UCSD-AML1 (cell line): ENCODE measurements around the gene VIPR1.

Experiments
- DNase-seq: peaks from one replicate; lab custom pipeline; 2025; ENCODE audit not compliant: unreplicated experiment; lab: John Stamatoyannopoulos, UW

VIPR1 gene

DNA sequence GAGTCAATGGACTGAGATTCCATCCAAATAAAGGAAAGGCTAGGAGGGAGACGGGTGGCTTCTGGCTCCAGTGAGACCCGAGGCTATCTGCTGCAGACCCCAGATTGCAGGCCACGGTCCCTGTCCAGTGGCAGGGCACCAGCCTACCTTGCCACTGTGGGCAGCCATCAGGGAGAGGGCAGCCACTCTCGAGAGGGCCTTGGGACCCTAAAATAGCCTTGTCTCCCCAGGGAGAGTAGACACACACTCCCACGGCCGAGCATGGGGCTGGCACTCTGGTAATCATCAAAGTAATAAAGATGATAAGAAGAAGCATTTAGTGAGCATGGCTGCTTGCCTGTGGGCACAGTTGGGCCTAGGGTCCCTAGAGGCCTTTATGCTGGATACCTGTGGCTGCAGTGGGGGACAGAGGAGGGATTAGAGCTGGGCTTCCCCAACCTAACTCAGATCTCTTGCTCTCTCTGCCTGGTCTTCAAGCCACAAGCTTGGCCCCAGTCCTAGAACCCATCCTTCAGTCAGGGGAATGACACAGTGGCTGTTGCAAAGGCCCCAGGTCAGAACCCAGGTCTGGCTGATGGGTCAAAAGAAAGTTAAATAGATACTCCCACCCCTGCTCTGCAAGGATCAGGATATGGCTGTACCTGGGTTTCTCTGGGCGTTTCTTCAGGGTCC lies 9.2 kb upstream of the VIPR1 start:
- DNase-seq = no peak

GRCh38 chr3:42493798-42494151 lies 8.7 kb upstream of the VIPR1 start:
- DNase-seq = no peak

- DNase-seq = no peak
Observed at GRCh38 chr3:42495393-42495792, 7.0 kb upstream of the VIPR1 start.

DNA sequence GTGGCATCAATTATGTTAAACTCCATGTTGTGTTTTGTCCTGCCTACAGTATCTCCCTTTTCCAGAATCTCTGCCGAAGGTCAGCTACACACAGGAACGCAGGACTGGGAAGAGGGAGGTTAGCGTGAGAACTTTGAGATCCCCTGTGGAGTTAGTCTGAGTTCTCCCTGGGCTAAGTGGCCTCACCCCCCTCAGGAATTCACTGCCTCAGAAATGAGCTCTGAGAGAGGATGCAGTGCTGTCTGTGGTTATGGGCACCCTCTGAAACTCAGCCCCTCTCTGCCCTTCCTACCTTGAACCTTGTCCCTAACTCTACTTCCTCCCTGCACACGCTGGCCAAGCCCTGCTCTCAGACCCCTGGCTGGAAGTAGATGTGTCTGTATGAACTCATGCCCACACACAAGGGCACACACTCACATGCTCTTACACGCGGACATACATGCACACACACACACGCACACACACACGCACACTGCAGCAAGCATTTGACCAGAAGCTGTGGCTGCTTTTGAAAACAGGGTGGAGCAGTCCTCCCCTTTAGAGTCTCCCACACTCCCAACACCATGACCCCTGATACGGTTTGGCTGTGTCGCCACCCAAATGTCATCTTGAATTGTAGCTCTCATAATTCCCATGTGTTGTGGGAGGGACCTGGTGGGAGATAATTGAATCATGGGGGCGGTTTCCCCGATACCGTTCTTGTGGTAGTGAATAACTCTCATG lies 5.3 kb upstream of the VIPR1 start:
- no peak for DNase-seq

- no peak for DNase-seq
Observed at GRCh38 chr3:42498034-42498433, 4.4 kb upstream of the VIPR1 start.

DNA sequence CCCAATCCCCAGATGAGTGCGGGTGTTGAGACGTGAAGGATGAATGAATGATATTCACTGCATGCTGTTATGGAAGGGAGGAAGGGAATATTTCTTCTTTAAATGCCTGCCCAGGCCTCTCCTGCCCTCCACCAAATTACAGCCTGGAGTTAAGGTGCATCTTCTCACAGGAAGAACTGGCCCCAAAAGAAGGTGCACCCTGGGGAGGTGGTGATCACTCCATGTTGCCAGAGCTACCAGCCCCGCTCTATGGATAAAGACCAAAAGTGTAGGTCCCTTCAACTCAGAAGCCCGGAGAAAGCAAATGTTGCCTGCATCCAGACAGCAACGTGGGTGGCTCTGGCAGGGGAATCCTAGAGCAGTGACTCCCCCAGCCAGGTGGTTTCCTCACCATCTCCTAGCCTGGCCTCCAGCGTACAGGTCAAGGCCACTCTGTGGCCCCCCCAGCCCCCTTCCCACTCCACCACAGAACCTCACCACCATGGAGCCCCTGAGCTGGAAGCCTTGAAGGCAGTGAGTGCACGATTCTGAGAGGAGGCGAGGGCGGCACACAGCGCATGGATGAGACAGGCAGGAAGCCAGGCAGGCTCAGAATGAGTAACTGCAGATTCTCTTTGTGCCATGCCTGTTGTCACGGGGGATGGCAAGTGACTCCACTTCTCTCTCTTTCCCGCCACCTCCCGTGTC lies 3.5 kb upstream of the VIPR1 start:
- DNase-seq = no peak

DNA sequence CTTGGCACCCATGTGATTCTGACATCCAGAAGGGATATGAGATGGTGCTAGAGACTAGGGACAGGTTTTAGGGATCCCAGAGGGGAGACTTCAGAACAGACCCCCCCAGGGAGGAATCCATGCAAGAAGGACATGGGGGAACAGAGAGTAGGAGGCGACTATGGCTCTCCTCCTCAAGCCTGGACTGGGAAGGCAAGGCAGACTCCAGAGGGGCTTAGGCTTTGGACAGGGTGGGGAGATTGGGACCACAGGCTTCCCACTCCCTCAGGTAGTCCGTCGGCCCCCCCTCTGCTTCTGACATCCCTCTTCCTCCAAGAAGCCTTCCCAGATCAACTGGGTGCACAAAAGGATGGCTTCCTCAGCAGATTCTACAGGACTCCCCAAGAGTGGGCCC lies 3.0 kb upstream of the VIPR1 start:
- no peak for DNase-seq

DNA sequence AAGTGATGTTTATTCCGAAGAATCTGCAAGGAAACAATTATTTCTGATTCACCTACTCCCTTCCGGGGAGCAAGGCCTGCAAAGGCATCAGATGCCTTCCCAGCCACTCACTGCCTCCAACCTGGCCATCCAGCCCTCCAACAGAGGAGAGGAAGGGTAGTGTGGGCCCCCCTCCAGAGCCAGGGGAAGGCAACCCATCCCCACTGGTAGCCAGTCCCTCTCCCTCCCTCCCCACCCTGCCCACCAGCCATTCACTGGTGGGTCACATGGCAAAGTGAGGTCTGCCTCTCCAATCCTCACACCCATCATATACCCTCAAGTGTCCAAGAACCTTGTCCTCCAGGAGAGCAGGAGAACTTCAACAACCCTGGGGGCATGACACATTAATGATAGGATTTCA lies 2.4 kb upstream of the VIPR1 start:
- DNase-seq = no peak

DNA sequence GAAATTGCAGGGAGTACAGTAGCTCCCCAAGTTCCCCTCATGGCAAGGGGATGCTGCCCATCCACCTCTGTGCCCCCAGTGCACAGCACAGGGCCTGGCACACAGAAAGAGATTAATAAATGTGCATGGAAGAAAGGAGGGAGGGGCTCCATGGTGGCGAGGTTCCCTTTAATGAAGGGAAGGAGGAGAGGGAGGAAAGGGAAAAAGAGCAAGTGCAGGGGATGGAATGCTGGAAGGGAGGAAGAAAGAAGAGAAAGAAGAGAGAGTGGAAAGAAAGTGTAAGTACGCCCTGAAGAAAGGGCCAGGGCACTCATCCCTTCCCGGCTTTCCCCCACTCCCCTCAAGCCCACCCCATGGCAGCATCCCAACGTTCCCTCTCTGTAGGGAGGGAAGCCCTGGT lies 1.5 kb upstream of the VIPR1 start:
- DNase-seq = no peak

DNA sequence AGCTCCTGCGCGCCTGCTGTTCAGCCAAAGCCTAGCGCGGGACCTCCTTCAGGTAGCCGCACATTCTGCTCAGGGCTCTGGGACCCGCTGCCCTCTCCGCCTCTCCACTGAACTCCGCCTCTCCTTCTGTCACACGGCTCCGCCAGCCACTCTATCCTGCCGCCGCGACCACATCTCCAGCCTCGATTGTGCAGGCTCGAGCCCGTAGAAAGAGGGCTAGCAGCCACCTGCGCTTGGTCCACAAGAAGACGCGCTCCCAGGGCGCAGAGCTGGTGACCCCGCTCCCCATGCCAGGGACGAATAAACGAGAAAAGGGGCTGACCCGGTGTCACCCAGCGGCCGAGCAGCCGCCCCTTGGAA lies 1.1 kb upstream of the VIPR1 start:
- DNase-seq = no peak

- DNase-seq = peak; percentile 70
Observed at GRCh38 chr3:42501681-42502428, 588 bp upstream of the VIPR1 start.

DNA sequence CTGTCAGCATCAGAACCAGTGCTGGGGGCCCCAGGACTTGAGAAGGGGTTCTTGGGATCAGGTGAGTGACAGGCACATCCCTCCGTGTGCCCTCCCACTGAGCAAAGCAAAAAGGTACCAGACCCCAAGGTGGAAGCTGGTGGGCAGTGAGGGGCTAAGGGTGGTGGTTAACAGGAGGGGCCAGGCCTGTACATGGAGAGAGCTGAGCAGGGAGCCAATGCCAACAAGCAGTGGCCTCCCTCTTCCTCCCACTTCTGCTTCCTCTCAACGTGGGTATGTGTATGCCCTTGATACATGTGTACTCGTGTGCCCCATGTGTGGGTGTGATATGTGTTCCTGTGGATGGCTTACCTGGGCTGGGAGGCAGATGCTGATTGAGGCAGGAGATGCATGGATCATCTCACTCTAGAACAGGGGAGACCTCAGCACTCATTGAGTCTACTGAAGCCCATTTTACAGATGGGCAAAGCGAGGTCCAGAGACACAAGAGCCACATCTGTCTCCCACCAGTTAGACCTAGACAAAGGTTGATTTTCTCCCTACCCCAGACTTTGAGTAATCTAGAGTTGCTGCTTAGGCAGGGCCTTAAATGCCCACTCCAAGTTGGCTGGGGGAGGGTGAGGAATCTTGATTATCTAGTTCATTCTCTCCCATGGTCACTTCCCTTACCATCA lies 945 bp downstream of the VIPR1 start:
- no peak for DNase-seq

DNA sequence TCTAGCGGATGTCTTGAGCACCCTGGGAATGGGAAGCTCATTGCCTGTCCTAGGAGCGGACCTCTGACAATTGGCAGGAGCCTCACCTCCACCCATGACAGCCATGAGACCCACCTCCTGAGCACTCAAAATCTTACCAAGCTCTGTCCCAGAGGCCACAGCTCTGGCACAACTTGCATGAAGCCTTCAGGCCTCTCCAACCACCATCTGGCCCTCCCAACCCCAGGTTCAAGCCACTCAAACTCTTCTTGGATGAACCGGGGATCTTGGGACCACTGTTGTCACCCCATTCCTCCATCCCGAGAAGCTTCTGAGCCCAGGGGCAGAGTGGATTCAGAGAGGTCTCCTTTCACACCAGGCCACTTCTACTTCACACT lies 1.5 kb downstream of the VIPR1 start:
- DNase-seq = no peak

- no peak for DNase-seq
Observed at GRCh38 chr3:42504334-42505127, 2.1 kb downstream of the VIPR1 start.

DNA sequence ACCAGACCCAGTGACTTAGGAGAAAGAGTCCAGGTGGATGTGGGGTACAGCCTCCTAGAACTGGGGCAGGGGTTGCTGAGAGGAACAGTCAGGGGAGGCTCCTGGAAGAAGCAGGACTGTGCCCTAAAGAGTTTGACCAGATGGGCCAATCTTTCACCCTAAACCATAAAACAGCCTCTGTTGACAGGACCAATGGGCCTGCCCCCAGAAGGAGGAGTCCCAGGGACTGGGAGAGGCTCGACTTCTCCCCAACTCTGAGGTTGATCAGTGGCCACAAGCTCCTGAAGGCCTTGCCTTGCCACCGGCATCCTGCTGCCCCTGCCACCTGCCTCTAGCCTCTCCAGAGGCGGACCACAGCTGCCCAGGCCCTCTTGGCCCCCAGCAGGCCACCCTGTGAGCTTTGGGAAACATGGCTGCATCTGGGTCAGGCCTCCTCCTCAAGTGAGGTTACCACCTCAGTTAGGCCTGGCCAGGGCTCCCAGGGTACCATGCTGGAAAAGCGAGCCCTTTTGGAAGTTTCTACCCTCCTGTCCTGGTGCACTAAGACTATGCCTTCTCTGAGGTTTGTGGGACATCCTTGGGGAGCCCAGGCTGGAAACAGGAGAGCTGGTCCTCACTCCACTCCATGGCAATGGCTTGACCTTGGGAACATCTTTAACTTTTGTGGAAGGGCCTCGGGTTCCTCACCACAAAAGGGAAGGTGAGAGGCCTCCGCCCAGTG lies 2.8 kb downstream of the VIPR1 start:
- DNase-seq = no peak

DNA sequence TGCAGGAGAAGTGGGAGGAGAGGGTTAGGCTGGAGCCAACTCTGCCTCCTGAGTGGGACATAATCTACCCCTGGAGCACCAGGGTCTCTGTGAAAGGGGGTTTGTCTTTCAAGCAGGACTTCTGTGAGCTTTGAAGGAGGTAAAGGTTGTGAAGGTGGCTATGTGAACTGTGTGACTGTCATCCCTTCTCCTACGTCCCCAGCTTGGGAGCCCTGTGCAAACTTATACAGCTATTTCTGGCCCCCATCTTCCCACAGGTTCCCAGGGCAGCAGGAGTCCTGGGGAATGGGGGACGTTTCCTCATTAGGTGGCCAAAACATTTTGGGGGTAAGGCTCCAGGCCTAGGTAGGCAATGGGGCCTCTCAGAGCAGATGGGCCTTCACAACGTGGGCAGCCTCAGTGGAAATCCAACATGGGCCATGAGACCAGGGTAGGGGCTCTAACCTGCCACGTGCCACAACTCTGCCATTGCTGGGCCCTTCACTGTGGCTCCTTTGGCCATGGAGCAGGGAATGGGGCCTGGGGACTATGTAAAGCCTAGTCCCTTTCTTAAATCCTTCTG lies 3.5 kb downstream of the VIPR1 start:
- no peak for DNase-seq

GRCh38 chr3:42507252-42507651 lies 4.8 kb downstream of the VIPR1 start:
- DNase-seq = no peak

DNA sequence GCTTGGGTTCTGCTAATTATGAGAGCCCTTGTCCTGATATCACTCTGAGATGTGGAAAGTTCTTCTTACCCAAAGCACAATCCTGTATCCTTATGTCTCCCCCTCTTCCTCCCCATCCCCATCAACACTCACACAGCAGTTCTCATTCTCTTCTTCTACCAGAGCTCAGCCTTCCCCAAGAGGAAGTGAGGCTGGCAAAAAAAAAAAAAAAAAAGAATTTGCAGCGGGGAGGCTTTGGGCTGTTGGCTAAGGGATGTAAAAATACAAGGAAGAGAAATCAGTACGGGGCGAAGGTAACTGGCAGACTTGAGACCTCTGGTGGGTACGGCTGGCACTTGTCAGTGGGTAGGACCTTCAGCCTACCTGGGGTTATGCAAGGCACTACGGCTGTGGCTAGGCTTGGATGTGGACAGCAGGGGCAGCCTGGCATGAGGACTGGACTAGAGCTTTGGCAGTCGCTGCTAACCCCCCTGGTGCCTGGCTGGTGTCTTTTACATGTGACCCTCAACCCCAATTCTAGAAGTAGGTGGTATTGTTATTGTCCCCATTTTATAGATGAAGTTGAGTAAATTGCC lies 5.4 kb downstream of the VIPR1 start:
- no peak for DNase-seq

GRCh38 chr3:42508562-42508961 lies 6.1 kb downstream of the VIPR1 start:
- no peak for DNase-seq
